ENCODE data around the gene DBNDD1. TPM values are rescaled to one million over a fixed set of nuclear protein-coding genes. Genes with fewer than 3 reads are reported as not detected.
A peak's percentile ranks its signal among the peaks of the same experiment; 100 is the strongest.

The DBNDD1 gene
- 74.8 to 77.0 TPM (median 75.0 TPM) in 3 replicates for total RNA-seq (2021)
- percentile 66 among the genes with signal in this experiment for Bru-seq, nascent RNA
- long read RNA-seq, experiment 1, transcript DBNDD1-206 (4 exons, 993 nt) = minor isoform, 19 of 456 reads
- long read RNA-seq, experiment 1, transcript DBNDD1-207 (1 exons, 2,889 nt) = minor isoform, 11 of 456 reads
- long read RNA-seq, experiment 1, transcript DBNDD1-203 (3 exons, 2,689 nt) = minor isoform, 9 of 456 reads
- long read RNA-seq, experiment 1, transcript DBNDD1-201 (4 exons, 2,079 nt) = major isoform, 395 of 456 reads
- long read RNA-seq, experiment 1, partial matches to known transcripts = 0 of 456 reads
- long read RNA-seq, experiment 1, other reads (novel, unspliced or antisense) = 18 of 456 reads
- long read RNA-seq, experiment 2, transcript DBNDD1-201 (4 exons, 2,079 nt) = major isoform, 66 of 121 reads
- long read RNA-seq, experiment 2, transcript DBNDD1-207 (1 exons, 2,889 nt) = minor isoform, 36 of 121 reads
- long read RNA-seq, experiment 2, transcript DBNDD1-206 (4 exons, 993 nt) = minor isoform, 6 of 121 reads
- long read RNA-seq, experiment 2, partial matches to known transcripts = 1 of 121 reads
- long read RNA-seq, experiment 2, other reads (novel, unspliced or antisense) = 7 of 121 reads
- long read RNA-seq, experiment 3, transcript DBNDD1-206 (4 exons, 993 nt) = major isoform, 18 of 23 reads
- long read RNA-seq, experiment 3, partial matches to known transcripts = 0 of 23 reads
- long read RNA-seq, experiment 3, other reads (novel, unspliced or antisense) = 2 of 23 reads

DNA sequence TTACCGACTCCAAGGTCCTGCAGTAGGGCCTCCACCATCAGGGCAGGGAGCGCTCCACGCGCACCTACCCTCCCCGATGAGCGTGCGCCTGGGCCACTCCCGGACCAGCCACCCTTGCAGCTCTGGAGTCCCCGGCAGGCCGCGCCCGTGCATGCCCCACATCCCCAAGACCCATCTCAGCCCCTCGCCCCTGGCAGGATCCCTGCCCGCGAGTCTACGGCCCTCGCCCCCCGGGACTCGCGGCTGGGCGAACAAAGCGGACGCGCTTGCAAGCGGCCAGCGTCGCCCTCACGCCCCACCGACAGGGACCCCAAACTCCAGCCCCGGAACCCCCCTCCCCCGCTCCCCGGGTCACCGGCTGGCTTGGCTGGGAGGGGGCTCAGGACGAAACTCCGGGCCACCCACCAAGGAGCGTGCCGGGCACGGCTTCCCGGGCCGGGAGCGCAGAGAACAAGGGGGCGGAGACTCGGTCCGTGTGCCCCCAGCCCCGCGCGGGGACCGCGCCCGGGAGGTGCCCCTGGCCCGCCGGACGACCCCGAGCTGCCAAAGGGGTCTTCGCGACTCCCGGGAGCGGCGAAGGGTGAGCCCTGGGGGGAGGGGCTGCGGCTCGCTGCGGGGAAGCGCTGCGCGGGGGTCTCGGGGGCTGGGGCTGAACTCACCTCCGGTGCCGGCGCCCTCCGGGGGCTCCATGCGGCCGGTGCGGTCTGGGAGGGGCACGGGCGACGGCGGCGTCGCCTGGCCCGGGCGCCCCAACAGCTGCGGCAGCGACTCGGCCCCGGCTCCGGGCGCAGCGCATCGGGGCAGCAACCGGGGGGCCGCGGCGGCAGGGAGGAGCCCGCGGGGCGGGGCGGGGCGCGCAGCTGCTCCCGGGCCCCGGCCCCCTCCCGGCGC lies at the start of gene DBNDD1:
DBNDD1 (minus strand) TSS at position 805 of the 891 bp plus-strand sequence; CDS start at position 690, 115 bp downstream.
- Mint-ChIP-seq H3K27ac (peak within 1 kb of the TSS; percentile 97), H3K4me3 (peak within 1 kb of the TSS; percentile 82), H3K27me3 (ENCODE audit: low read depth) (no peaks in the 10 kb centered on the region), H3K36me3 (peaks cover 11% of the 10 kb centered on the region; the same call in 1 of the 2 replicates), H3K4me1 (peaks cover 34% of the 10 kb centered on the region), H3K9me3 (no peaks in the 10 kb centered on the region)
- DNase-seq (ENCODE audit: low spot score) (peak; percentile 44), ATAC-seq (peak; percentile 10)
- peak; percentile 53; the same call in 1 of the 2 replicates for TF ChIP-seq MAX (CRISPR knock-in tag; IDR thresholded peaks at IDR 0.05)
- TF ChIP-seq E2F4 (CRISPR knock-in tag; IDR thresholded peaks at IDR 0.05; ENCODE audit: borderline replicate concordance, low read depth) = no peak
- TF ChIP-seq, protein P1, sequence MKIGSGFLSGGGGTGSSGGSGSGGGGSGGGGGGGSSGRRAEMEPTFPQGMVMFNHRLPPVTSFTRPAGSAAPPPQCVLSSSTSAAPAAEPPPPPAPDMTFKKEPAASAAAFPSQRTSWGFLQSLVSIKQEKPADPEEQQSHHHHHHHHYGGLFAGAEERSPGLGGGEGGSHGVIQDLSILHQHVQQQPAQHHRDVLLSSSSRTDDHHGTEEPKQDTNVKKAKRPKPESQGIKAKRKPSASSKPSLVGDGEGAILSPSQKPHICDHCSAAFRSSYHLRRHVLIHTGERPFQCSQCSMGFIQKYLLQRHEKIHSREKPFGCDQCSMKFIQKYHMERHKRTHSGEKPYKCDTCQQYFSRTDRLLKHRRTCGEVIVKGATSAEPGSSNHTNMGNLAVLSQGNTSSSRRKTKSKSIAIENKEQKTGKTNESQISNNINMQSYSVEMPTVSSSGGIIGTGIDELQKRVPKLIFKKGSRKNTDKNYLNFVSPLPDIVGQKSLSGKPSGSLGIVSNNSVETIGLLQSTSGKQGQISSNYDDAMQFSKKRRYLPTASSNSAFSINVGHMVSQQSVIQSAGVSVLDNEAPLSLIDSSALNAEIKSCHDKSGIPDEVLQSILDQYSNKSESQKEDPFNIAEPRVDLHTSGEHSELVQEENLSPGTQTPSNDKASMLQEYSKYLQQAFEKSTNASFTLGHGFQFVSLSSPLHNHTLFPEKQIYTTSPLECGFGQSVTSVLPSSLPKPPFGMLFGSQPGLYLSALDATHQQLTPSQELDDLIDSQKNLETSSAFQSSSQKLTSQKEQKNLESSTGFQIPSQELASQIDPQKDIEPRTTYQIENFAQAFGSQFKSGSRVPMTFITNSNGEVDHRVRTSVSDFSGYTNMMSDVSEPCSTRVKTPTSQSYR (CRISPR knock-in tag; IDR thresholded peaks at IDR 0.05) = no peak
- TF ChIP-seq HMGXB4 (CRISPR knock-in tag; IDR thresholded peaks at IDR 0.05) = peak; percentile 54; the same call in 1 of the 2 replicates
- TF ChIP-seq TEAD1 (CRISPR knock-in tag; IDR thresholded peaks at IDR 0.05) = no peak
- TF ChIP-seq CBFB (CRISPR knock-in tag; IDR thresholded peaks at IDR 0.05; ENCODE audit: low read depth) = no peak
- 0 out of 2 replicates have a peak, but pooled peaks have one; percentile 5 for TF ChIP-seq FOXP1 (CRISPR knock-in tag; IDR thresholded peaks at IDR 0.05; ENCODE audit: borderline replicate concordance)
- 0 out of 2 replicates have a peak, but pooled peaks have one; percentile 20 for TF ChIP-seq JUN (CRISPR knock-in tag; IDR thresholded peaks at IDR 0.05)
- 0 out of 2 replicates have a peak, but pooled peaks have one; percentile 12 for TF ChIP-seq USF1 (CRISPR knock-in tag; IDR thresholded peaks at IDR 0.05)
- TF ChIP-seq NR3C1 (CRISPR knock-in tag; conservative IDR thresholded peaks at IDR 0.05; ENCODE audit: low read depth) = no peak
- CTCF ChIA-PET = interaction anchor here (0.6 to 3.4 kb wide), 18 partner anchors 9 to 109 kb away, joined by 3 to 24 read pairs (median 5); partner anchors contain the start of genes DEF8 and TUBB3
- POLR2A ChIA-PET = interaction anchor here (0.8 to 2.6 kb wide), 4 partner anchors 13 to 93 kb away, joined by 3 to 8 read pairs (median 4); no protein-coding TSS in a partner anchor

GRCh38 chr16:90061437-90061836 lies 42.2 kb upstream of the DBNDD1 start:
- Mint-ChIP-seq H3K4me1 (peaks cover 3% of the 10 kb centered on the region; the same call in 1 of the 2 replicates), H3K36me3 (no peaks in the 10 kb centered on the region), H3K9me3 (peaks cover 18% of the 10 kb centered on the region), H3K27me3 (ENCODE audit: low read depth) (peaks cover 72% of the 10 kb centered on the region), H3K4me3 (no peak overlapping the region), H3K27ac (no peak overlapping the region)
- ChIA-PET CTCF (interaction anchor here (0.9 kb wide), 1 partner anchor 21 kb away, joined by 3 read pairs; no protein-coding TSS in a partner anchor), POLR2A (no interaction called here)
- DNase-seq (ENCODE audit: low spot score) (no peak), ATAC-seq (no peak)
- no peak for TF ChIP-seq PRDM15 (CRISPR knock-in tag; IDR thresholded peaks at IDR 0.05)
- no peak for TF ChIP-seq USF1 (CRISPR knock-in tag; IDR thresholded peaks at IDR 0.05)
- no peak for TF ChIP-seq TP53 (CRISPR knock-in tag; IDR thresholded peaks at IDR 0.05)
- no peak for TF ChIP-seq CREM (CRISPR knock-in tag; IDR thresholded peaks at IDR 0.05)
- TF ChIP-seq FOXP1 (CRISPR knock-in tag; IDR thresholded peaks at IDR 0.05; ENCODE audit: borderline replicate concordance) = no peak
- no peak for TF ChIP-seq E2F4 (CRISPR knock-in tag; IDR thresholded peaks at IDR 0.05; ENCODE audit: borderline replicate concordance, low read depth)
- no peak for TF ChIP-seq SMAD4 (CRISPR knock-in tag; IDR thresholded peaks at IDR 0.05)
- TF ChIP-seq RORB (CRISPR knock-in tag; IDR thresholded peaks at IDR 0.05) = no peak
- TF ChIP-seq TEAD1 (CRISPR knock-in tag; IDR thresholded peaks at IDR 0.05) = no peak

Data from WTC11 (cell line).